Mucosa of stomach (tissue), 1 donor: ENCODE results near the gene OPALIN.
"Not testable (repeated sequence)": the region's sequence is repeated elsewhere in the genome, so short reads cannot be mapped to it uniquely, and the experiment has no call there.

Experiments
- H3K27me3 ChIP-seq: one replicate; pipeline ENCODE4 v1.7.0; 2013; ENCODE audit warnings: mild to moderate bottlenecking, low read length; ENCODE audit not compliant: control insufficient read depth, insufficient read depth
- H3K36me3 ChIP-seq: one replicate; pipeline ENCODE4 v1.7.0; 2013; ENCODE audit warnings: low read length; ENCODE audit not compliant: control insufficient read depth, insufficient read depth
- H3K4me1 ChIP-seq: one replicate; pipeline ENCODE4 v1.7.0; 2013; ENCODE audit warnings: mild to moderate bottlenecking, low read length; ENCODE audit not compliant: control insufficient read depth, insufficient read depth
- H3K4me3 ChIP-seq: one replicate; pipeline ENCODE4 v1.7.0; 2013; ENCODE audit warnings: low read length
- H3K9ac ChIP-seq: one replicate; pipeline ENCODE4 v1.7.0; 2013; ENCODE audit warnings: mild to moderate bottlenecking, low read length, moderate library complexity
- H3K9me3 ChIP-seq: one replicate; pipeline ENCODE4 v1.7.0; 2013; ENCODE audit warnings: mild to moderate bottlenecking, low read length, moderate library complexity; ENCODE audit not compliant: control insufficient read depth
- donor health status: Pancreatic carcinoma.

The OPALIN gene

DNA sequence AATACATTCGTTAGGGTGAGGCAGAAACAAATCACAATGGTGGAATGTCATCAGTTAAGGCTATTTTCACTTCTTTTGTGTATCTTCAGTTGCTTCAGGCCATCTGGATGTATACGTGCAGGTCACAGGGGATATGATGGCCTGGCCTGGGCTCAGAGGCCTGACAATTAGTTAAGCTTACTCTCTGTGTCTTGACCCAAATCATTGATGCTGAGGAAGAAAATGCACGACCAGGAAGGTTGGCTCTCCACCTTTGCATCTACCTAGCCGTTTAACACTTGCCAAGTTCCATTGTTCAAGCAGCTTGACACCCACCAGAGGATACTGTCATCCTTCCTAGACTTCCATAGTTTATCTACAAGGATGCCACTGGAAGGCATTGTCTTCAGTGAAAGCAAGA is 49.9 kb downstream of the OPALIN start:
- not testable (repeated sequence) for H3K36me3 ChIP-seq, H3K9me3 ChIP-seq, H3K27me3 ChIP-seq, H3K4me1 ChIP-seq, H3K4me3 ChIP-seq, H3K9ac ChIP-seq

DNA sequence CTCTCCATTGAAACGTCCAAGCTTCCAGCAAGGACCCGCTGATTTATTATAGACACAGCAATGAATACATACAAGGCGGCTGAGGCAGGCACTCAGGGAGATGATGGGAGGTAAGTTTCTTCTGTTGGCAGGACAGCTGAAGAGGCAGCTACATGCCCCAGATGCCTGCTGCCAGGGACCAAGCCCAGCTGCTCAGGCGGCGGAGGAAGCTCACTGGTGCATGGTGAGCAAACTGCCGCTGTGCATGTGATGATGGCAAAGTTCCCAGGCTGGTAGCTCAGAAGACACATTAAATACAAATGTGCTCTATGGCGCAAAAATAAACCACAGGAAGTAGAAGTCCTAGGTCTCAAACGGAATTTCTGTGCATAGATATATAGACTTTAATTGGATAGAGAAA is 52.3 kb downstream of the OPALIN start:
- Histone ChIP-seq H3K4me3 (no peak overlapping the region), H3K9ac (no peak overlapping the region), H3K4me1 (no peaks in the 10 kb centered on the region), H3K9me3 (no peaks in the 10 kb centered on the region), H3K27me3 (no peaks in the 10 kb centered on the region), H3K36me3 (no peaks in the 10 kb centered on the region)

DNA sequence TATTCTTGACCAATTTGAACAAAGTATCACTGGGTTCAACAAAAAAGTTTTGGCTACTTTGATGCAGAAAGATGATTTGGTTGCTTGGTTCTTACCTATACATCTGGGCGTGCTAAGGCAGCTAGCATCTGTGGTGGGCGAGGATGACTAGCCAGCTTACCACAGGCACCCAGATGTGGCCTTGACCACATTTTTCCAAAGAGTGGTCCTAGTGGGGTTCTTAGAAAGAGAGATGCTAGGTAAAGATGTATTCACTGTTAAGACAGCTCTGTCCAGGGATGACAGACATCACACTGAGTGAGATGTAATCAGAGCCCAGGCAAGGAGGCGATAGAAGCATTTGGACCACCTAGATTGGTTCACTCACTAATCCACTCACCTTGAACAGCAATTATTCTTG is 53.8 kb downstream of the OPALIN start:
- no peaks in the 10 kb centered on the region for H3K9me3 ChIP-seq
- peaks cover 6% of the 10 kb centered on the region for H3K27me3 ChIP-seq
- H3K9ac ChIP-seq = no peak overlapping the region
- no peaks in the 10 kb centered on the region for H3K36me3 ChIP-seq
- no peaks in the 10 kb centered on the region for H3K4me1 ChIP-seq
- no peak overlapping the region for H3K4me3 ChIP-seq

DNA sequence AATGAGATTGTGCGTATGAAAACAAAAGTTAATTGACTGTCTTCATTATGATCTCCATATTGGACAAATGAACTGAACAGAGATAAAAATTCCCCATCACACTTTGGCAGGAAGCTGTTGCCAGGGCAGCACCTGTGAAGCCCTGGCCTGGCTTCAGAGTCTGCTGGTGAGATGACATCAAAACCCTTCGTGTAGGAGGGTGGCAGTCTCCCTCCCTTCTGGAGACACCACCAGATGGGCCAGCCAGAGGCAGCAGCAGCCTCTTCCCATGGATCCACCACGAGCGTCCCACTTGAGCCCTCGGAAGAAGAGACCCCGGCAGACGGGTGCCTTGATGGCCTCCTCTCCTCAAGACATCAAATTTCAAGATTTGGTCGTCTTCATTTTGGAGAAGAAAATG is 54.6 kb downstream of the OPALIN start, which contains the start of gene DNTT:
Gene DNTT, plus strand, starts transcription at position 205 of the 400 bp plus-strand sequence. Its CDS starts 64 bp downstream, at position 269.
- Histone ChIP-seq H3K36me3 (no peaks in the 10 kb centered on the region), H3K27me3 (peaks cover 6% of the 10 kb centered on the region), H3K4me1 (no peaks in the 10 kb centered on the region), H3K9me3 (no peaks in the 10 kb centered on the region), H3K9ac (no peak within 1 kb of the TSS), H3K4me3 (no peak within 1 kb of the TSS)

DNA sequence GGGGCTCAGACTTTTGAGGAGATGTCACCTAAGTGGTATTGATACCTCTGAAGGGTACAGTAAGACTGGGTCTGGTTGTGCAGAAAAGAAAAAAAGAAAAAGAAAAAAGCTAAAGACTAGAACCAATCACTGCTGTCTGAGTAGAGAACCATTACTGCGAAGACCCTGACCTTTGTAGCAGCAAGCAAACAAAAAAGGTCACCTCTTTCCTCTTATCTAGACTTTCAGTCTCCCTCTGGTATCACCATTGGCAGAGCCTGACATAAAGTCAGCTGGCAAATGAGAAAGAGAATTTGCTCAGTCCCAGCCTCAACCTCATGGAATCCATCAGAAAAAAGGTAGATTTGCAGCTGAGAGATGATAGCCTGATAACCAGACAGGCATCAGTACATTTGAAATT is 57.2 kb downstream of the OPALIN start:
- Histone ChIP-seq H3K4me3 (no peak overlapping the region), H3K27me3 (peaks cover 6% of the 10 kb centered on the region), H3K9ac (no peak overlapping the region), H3K36me3 (no peaks in the 10 kb centered on the region), H3K9me3 (no peaks in the 10 kb centered on the region), H3K4me1 (no peaks in the 10 kb centered on the region)

DNA sequence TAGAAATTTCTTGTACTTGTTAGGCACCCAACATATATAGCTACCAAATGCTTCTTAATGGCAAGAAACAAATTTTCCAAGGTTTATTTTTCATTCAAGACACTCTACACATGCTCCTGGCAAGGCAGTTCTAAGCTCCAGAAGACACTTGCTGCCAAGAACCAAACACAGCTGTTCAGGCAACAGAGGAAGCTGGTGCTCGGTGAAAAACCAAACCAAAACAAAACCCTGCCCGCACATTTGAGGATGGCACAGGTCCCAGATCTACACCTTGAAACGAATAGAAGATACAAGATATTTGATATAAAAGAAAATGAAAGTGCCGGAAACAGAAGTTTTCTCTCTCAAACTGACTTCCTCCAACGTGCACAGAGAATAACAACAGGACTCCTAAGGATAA is 59.4 kb downstream of the OPALIN start:
- no peaks in the 10 kb centered on the region for H3K9me3 ChIP-seq
- H3K36me3 ChIP-seq = no peaks in the 10 kb centered on the region
- H3K27me3 ChIP-seq = peaks cover 6% of the 10 kb centered on the region
- H3K9ac ChIP-seq = no peak overlapping the region
- no peaks in the 10 kb centered on the region for H3K4me1 ChIP-seq
- no peak overlapping the region for H3K4me3 ChIP-seq

DNA sequence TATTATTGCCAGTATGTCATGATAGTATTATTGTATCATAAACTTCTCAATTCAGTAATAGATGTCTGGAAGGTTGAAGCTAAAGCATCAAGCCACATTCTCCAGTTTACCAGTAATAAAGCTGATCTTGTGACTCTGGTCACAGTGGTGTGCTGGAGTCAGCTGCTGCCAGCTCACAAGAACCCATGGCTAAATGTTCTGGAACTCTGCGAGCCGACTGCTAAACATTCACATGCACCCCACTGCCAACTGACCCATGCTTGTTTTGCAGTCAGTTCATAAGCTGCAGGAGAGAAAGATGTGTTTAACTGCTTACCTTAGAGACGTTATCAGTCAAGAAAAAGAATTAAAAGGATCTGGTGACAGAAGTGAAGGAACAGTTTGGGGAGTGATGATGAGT is 60.4 kb downstream of the OPALIN start:
- no peaks in the 10 kb centered on the region for H3K9me3 ChIP-seq
- peaks cover 6% of the 10 kb centered on the region for H3K27me3 ChIP-seq
- no peaks in the 10 kb centered on the region for H3K36me3 ChIP-seq
- no peak overlapping the region for H3K9ac ChIP-seq
- H3K4me1 ChIP-seq = no peaks in the 10 kb centered on the region
- no peak overlapping the region for H3K4me3 ChIP-seq

DNA sequence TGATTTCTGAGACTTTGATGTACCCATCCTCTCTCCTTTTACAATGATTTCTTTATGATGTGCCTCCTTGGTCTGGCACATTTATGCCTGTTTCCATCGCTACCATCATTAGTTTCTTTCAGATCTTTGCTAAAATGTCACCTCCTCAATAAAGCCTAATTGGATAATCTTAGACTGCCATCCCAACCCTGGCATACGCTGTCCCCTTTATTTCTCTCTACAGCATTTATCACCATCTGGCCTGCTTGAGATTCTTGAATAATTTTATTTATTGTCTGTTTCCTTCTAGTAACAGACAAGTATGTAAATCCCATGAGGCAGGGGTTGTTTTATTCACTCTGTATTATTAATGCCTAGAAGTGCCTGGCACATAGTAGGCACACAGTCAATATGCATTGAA is 61.3 kb downstream of the OPALIN start:
- Histone ChIP-seq H3K27me3 (peaks cover 6% of the 10 kb centered on the region), H3K9me3 (no peaks in the 10 kb centered on the region), H3K9ac (no peak overlapping the region), H3K36me3 (no peaks in the 10 kb centered on the region), H3K4me1 (no peaks in the 10 kb centered on the region), H3K4me3 (no peak overlapping the region)

DNA sequence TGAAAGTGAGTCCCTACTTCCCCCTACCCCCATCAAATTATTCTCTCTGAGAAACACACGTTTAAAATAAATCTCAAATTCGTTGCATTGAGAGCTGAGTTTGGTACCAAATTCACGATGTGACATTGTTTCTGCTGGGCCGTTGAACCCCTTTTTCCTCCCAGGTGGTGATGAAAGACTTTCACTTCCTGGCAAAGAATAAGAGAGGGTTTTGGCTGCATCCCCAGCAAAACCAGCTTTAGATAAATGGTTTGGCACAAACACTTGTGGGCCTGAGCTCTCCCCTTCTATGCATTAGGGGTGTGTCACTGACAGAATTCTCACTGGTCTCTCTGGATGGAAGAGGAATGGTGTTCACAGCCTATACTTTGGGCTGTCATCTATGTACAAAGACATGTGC is 63.3 kb downstream of the OPALIN start:
- H3K9me3 ChIP-seq = no peaks in the 10 kb centered on the region
- H3K4me3 ChIP-seq = no peak overlapping the region
- no peaks in the 10 kb centered on the region for H3K36me3 ChIP-seq
- H3K9ac ChIP-seq = no peak overlapping the region
- H3K27me3 ChIP-seq = no peaks in the 10 kb centered on the region
- no peaks in the 10 kb centered on the region for H3K4me1 ChIP-seq
